Gastroesophageal sphincter (tissue), 4 donors: Measurements from ENCODE around the gene KCNC3. TPM values are rescaled to one million over a fixed set of nuclear protein-coding genes. Genes with fewer than 3 reads are reported as not detected.

Experiments used
- ATAC-seq: fragments of 150-250 bp; one replicate; pipeline ENCODE4 v1.9.1; 2016; ENCODE audit warnings: mild to moderate bottlenecking, moderate library complexity
- H3K27ac ChIP-seq, 4 donors: fragments of 200-600 bp; sonication (generic) in 3 of 4; 1 replicate in 3 of 4; 2 replicates in 1 of 4; pipeline ENCODE4 v1.5.1; 2016 to 2019
- H3K27me3 ChIP-seq: fragments of 200-600 bp; sonication (generic); one replicate; pipeline ENCODE4 v1.5.1; 2019
- H3K36me3 ChIP-seq, 2 donors: fragments of 200-600 bp; sonication (generic); one replicate each; pipeline ENCODE4 v1.5.1; 2019; ENCODE audit warnings: control low read depth in 1 of 2
- H3K4me1 ChIP-seq, 3 donors: fragments of 200-600 bp; sonication (generic); 1 replicate in 2 of 3; 2 replicates in 1 of 3; pipeline ENCODE4 v1.5.1; 2016 to 2019; ENCODE audit warnings: control low read depth in 2 of 3
- H3K4me3 ChIP-seq, 2 donors: fragments of 200-600 bp; sonication (generic); one replicate each; pipeline ENCODE4 v1.5.1; 2019; ENCODE audit warnings: mild to moderate bottlenecking in 1 of 2, moderate library complexity in 1 of 2
- H3K9me3 ChIP-seq, 3 donors: fragments of 200-600 bp; sonication (generic); one replicate each; pipeline ENCODE4 v1.5.1; 2017 to 2019; ENCODE audit warnings: control low read depth in 2 of 3
- CTCF ChIP-seq, 4 experiments: fragments of 200-600 bp in 2 of 4; fragments of 450-650 bp in 2 of 4; sonication (generic) in 1 of 4; IDR thresholded peaks; one replicate each; pipeline ENCODE4 v1.5.1; 2017 to 2019; ENCODE audit warnings: antibody characterized with exemption in 4 of 4, mild to moderate bottlenecking in 2 of 4, moderate library complexity in 2 of 4
- EP300 ChIP-seq: sonication (generic); formaldehyde crosslinking; IDR thresholded peaks from one replicate; pipeline ENCODE4 v1.6.1; 2017; ENCODE audit warnings: antibody characterized with exemption, mild to moderate bottlenecking
- POLR2A ChIP-seq, 2 donors: fragments of 450-650 bp; IDR thresholded peaks; one replicate each; pipeline ENCODE4 v1.6.1; 2017; ENCODE audit warnings: antibody characterized with exemption in 2 of 2, mild to moderate bottlenecking in 2 of 2, moderate library complexity in 1 of 2
- POLR2AphosphoS5 ChIP-seq: sonication (generic); formaldehyde crosslinking; IDR thresholded peaks from one replicate; pipeline ENCODE4 v1.6.1; 2017; ENCODE audit warnings: antibody characterized with exemption
- WGBS, 2 donors: methylation state at CpG; one replicate each; pipeline ENCODE4 v1.1.5; 2018; ENCODE audit warnings: low coverage in 1 of 2; 5-methylcytosine and 5-hydroxymethylcytosine counted together
- total RNA-seq, 4 donors: library from RNA; depleted of rRNA; stranded (reverse); fragments of >200 nt; gene quantifications; one replicate each; pipeline ENCODE4 v1.1.0, GENCODE V29; 2016

KCNC3 gene
- total RNA-seq, 4 donors from 2014 or later: 0.16 to 0.67 (median 0.58) TPM; not detected in 1

- WGBS, 2 donors: 72 to 82% methylated on average over 5 of the region's 8 CpGs
Measured at GRCh38 chr19:50264483-50265186, 64.5 kb downstream of the KCNC3 start.

GRCh38 chr19:50263176-50263575 lies 66.0 kb downstream of the KCNC3 start:
- ATAC-seq: no peak
- H3K27ac ChIP-seq: no peak overlapping the region
- WGBS, 2 donors: 63 to 94% methylated on average over 1 to 5 of the region's 8 CpGs
- peaks cover 13% of the 10 kb centered on the region for H3K27me3 ChIP-seq
- no peaks in the 10 kb centered on the region for H3K4me1 ChIP-seq
- TF ChIP-seq POLR2AphosphoS5 (no peak), EP300 (no peak), CTCF (IDR thresholded peaks at IDR 0.05) (no peak), POLR2A (IDR thresholded peaks at IDR 0.05) (no peak)
- no peaks in the 10 kb centered on the region for H3K9me3 ChIP-seq
- H3K4me3 ChIP-seq: no peak overlapping the region
- peaks cover 0 to 10% of the 10 kb centered on the region in 2 donors for H3K36me3 ChIP-seq

More at GRCh38 chr19:50264483-50265186, 64.5 kb downstream of the KCNC3 start:
- ATAC-seq: no peak
- peaks cover 0 to 16% of the 10 kb centered on the region in 2 donors for H3K36me3 ChIP-seq
- TF ChIP-seq CTCF (IDR thresholded peaks at IDR 0.05) (no peak), POLR2AphosphoS5 (no peak), POLR2A (IDR thresholded peaks at IDR 0.05) (no peak), EP300 (no peak)
- H3K27me3 ChIP-seq: peaks cover 10% of the 10 kb centered on the region
- no peak overlapping the region for H3K4me3 ChIP-seq
- H3K4me1 ChIP-seq: no peaks in the 10 kb centered on the region
- no peaks in the 10 kb centered on the region for H3K9me3 ChIP-seq
- no peak overlapping the region for H3K27ac ChIP-seq

Other genes starting within 250 kb of the KCNC3 start
- not detected for gene IZUMO2, start 166.1 kb downstream of the KCNC3 start, total RNA-seq
- 1 to 10 TPM; 3.5 to 10.0 (median 6.1) TPM for gene MYH14, start 125.8 kb downstream of the KCNC3 start, total RNA-seq
- 1 to 10 TPM in 1 of 4 donors, not detected in 3; 1.0 TPM for gene NAPSA, start 36.3 kb upstream of the KCNC3 start, total RNA-seq
- 100 to 1,000 TPM; 138 to 191 (median 145) TPM for gene NR1H2, start 47.1 kb upstream of the KCNC3 start, total RNA-seq
- 10 to 100 TPM in 2 of 4 donors, 1 to 10 TPM in 2; 7.2 to 13.7 (median 10.3) TPM for gene POLD1, start 55.0 kb upstream of the KCNC3 start, total RNA-seq
- not detected for gene SPIB, start 89.6 kb upstream of the KCNC3 start, total RNA-seq
- gene MYBPC2, start 103.5 kb upstream of the KCNC3 start, total RNA-seq: not detected
- gene EMC10, start 147.1 kb upstream of the KCNC3 start, total RNA-seq: 10 to 100 TPM; 55.5 to 75.9 (median 71.5) TPM
- 1 to 10 TPM in 1 of 4 donors, under 1 TPM in 1, not detected in 2; 0.78 to 1.7 TPM for gene GARIN5A, start 147.5 kb upstream of the KCNC3 start, total RNA-seq
- 10 to 100 TPM; 16.1 to 39.8 (median 26.1) TPM for gene JOSD2, start 181.8 kb upstream of the KCNC3 start, total RNA-seq
- not detected for gene ASPDH, start 184.5 kb upstream of the KCNC3 start, total RNA-seq
- gene LRRC4B, start 239.1 kb upstream of the KCNC3 start, total RNA-seq: 1 to 10 TPM; 5.0 to 9.3 (median 7.6) TPM